ENCODE measurements around the gene NHERF1. TPM values are rescaled to one million over a fixed set of nuclear protein-coding genes. Genes with fewer than 3 reads are reported as not detected.
A peak's percentile ranks its signal among the peaks of the same experiment; 100 is the strongest.

NHERF1 gene
- total RNA-seq, 6 experiments from 2014 or later = 15.7 to 18.9 (median 17.5) TPM

GRCh38 chr17:74812109-74813009 is 63.9 kb downstream of the NHERF1 start:
- Mint-ChIP-seq H3K4me3 (no peak overlapping the region), H3K27me3 (ENCODE audit: insufficient read depth) (peaks cover 2% of the 10 kb centered on the region; the same call in 1 of the 2 replicates), H3K9me3 (no peaks in the 10 kb centered on the region), H3K4me1 (ENCODE audit: low read depth) (no peaks in the 10 kb centered on the region), H3K36me3 (ENCODE audit: low read depth) (no peaks in the 10 kb centered on the region), H3K27ac (no peak overlapping the region)
- TF ChIP-seq CTCF (IDR thresholded peaks at IDR 0.05) = no peak
- DNase-seq = no peak

GRCh38 chr17:74814453-74814852 is 66.0 kb downstream of the NHERF1 start:
- H3K27ac Mint-ChIP-seq = no peak overlapping the region
- H3K4me1 Mint-ChIP-seq (ENCODE audit: low read depth) = no peaks in the 10 kb centered on the region
- no peak overlapping the region for H3K4me3 Mint-ChIP-seq
- peaks cover 2% of the 10 kb centered on the region; the same call in 1 of the 2 replicates for H3K27me3 Mint-ChIP-seq (ENCODE audit: insufficient read depth)
- no peak for DNase-seq
- TF ChIP-seq CTCF (IDR thresholded peaks at IDR 0.05) = peak; percentile 29; the same call in 1 of the 2 replicates
- no peaks in the 10 kb centered on the region for H3K36me3 Mint-ChIP-seq (ENCODE audit: low read depth)
- H3K9me3 Mint-ChIP-seq = no peaks in the 10 kb centered on the region

GRCh38 chr17:74815067-74815466 is 66.6 kb downstream of the NHERF1 start:
- H3K4me1 Mint-ChIP-seq (ENCODE audit: low read depth) = no peaks in the 10 kb centered on the region
- no peaks in the 10 kb centered on the region for H3K9me3 Mint-ChIP-seq
- no peak overlapping the region for H3K4me3 Mint-ChIP-seq
- TF ChIP-seq CTCF (IDR thresholded peaks at IDR 0.05) = no peak
- no peaks in the 10 kb centered on the region for H3K36me3 Mint-ChIP-seq (ENCODE audit: low read depth)
- H3K27me3 Mint-ChIP-seq (ENCODE audit: insufficient read depth) = peaks cover 2% of the 10 kb centered on the region; the same call in 1 of the 2 replicates
- no peak overlapping the region for H3K27ac Mint-ChIP-seq
- no peak for DNase-seq

- DNase-seq = no peak
- H3K4me1 Mint-ChIP-seq (ENCODE audit: low read depth) = no peaks in the 10 kb centered on the region
- no peaks in the 10 kb centered on the region for H3K36me3 Mint-ChIP-seq (ENCODE audit: low read depth)
- no peak overlapping the region for H3K4me3 Mint-ChIP-seq
- no peaks in the 10 kb centered on the region for H3K9me3 Mint-ChIP-seq
- H3K27ac Mint-ChIP-seq = no peak overlapping the region
- peak; percentile 58 for TF ChIP-seq CTCF (IDR thresholded peaks at IDR 0.05)
- H3K27me3 Mint-ChIP-seq (ENCODE audit: insufficient read depth) = peaks cover 2% of the 10 kb centered on the region; the same call in 1 of the 2 replicates
Observed at GRCh38 chr17:74815550-74816370, 67.3 kb downstream of the NHERF1 start.

- H3K4me1 Mint-ChIP-seq (ENCODE audit: low read depth) = no peaks in the 10 kb centered on the region
- no peak overlapping the region for H3K27ac Mint-ChIP-seq
Observed at GRCh38 chr17:74816905-74817620, 68.6 kb downstream of the NHERF1 start.

More at GRCh38 chr17:74816905-74817620, 68.6 kb downstream of the NHERF1 start:
- Mint-ChIP-seq H3K4me3 (no peak overlapping the region), H3K9me3 (no peaks in the 10 kb centered on the region), H3K27me3 (ENCODE audit: insufficient read depth) (peaks cover 2% of the 10 kb centered on the region; the same call in 1 of the 2 replicates), H3K36me3 (ENCODE audit: low read depth) (no peaks in the 10 kb centered on the region)
- DNase-seq = no peak
- TF ChIP-seq CTCF (IDR thresholded peaks at IDR 0.05) = no peak

All from HFFc6 (cell line).